SJSA1 (cell line): Measurements from ENCODE around the gene GRIK4. TPM values are rescaled to one million over a fixed set of nuclear protein-coding genes. Genes with fewer than 3 reads are reported as not detected.

Experiments used
- DNase-seq, 2 experiments: peaks; one replicate each; pipeline ENCODE4 v3.0.0-alpha.2; 2015 to 2020; ENCODE audit warnings: low spot score in 2 of 2, low read depth in 1 of 2
- H3K27ac ChIP-seq: fragments of 250-450 bp; sonication (Bioruptor Pico); 2 replicates; pipeline ENCODE4 v1.5.1; 2020; ENCODE audit warnings: mild to moderate bottlenecking, moderate library complexity
- H3K27me3 ChIP-seq: fragments of 250-450 bp; sonication (Bioruptor Pico); replicated peaks from 2 replicates; pipeline ENCODE4 v1.5.1; 2020; ENCODE audit warnings: mild to moderate bottlenecking, moderate library complexity
- H3K36me3 ChIP-seq: fragments of 250-450 bp; sonication (Bioruptor Pico); 2 replicates; pipeline ENCODE4 v1.5.1; 2020; ENCODE audit warnings: mild to moderate bottlenecking
- H3K4me1 ChIP-seq: fragments of 250-450 bp; sonication (Bioruptor Pico); replicated peaks from 2 replicates; pipeline ENCODE4 v1.6.1; 2021; ENCODE audit warnings: mild to moderate bottlenecking
- H3K4me3 ChIP-seq: fragments of 250-450 bp; sonication (Bioruptor Pico); 2 replicates; pipeline ENCODE4 v1.5.1; 2020; ENCODE audit warnings: mild to moderate bottlenecking
- H3K9me3 ChIP-seq: fragments of 250-450 bp; sonication (Bioruptor Pico); replicated peaks from 2 replicates; pipeline ENCODE4 v1.5.1; 2020; ENCODE audit warnings: mild to moderate bottlenecking
- total RNA-seq: library from RNA; depleted of rRNA; stranded (reverse); fragments of >200 nt; shearing (Covaris generic); gene quantifications from 2 replicates; pipeline ENCODE4 v1.2.3, GENCODE V29; 2014

Gene GRIK4
- total RNA-seq, 1 experiment from 2014 or later = not detected

GRCh38 chr11:120658071-120658423, 146.5 kb downstream of the GRIK4 start:
- Histone ChIP-seq H3K27me3 (no peaks in the 10 kb centered on the region), H3K4me1 (no peaks in the 10 kb centered on the region)
- no peak for DNase-seq

DNA sequence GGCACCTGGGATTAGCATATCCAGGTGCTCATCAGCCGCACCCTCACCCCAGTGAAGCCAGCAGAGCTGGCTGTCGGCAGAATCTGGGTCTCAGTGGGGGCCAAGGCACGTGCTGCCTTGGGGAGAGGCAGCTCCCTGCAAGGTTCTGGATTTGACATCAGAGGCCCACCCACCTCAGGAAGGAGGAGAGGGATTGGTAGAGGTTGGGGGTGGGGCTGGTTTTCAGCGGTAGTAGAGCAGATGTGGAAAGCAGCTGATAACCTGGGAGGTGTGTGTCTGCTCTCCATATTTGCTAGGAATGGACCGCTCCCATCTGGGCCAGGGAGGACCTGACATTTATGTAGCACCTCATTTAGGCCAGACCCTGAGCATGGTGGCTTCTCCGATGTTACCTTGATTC, 147.5 kb downstream of the GRIK4 start:
- H3K27ac ChIP-seq = no peak overlapping the region
- no peaks in the 10 kb centered on the region for H3K4me1 ChIP-seq
- no peaks in the 10 kb centered on the region for H3K36me3 ChIP-seq
- H3K9me3 ChIP-seq = no peaks in the 10 kb centered on the region
- no peaks in the 10 kb centered on the region for H3K27me3 ChIP-seq
- H3K4me3 ChIP-seq = no peak overlapping the region
- DNase-seq = no peak

More at GRCh38 chr11:120658071-120658423, 146.5 kb downstream of the GRIK4 start:
- Histone ChIP-seq H3K27ac (no peak overlapping the region), H3K36me3 (no peaks in the 10 kb centered on the region), H3K4me3 (no peak overlapping the region), H3K9me3 (no peaks in the 10 kb centered on the region)

DNA sequence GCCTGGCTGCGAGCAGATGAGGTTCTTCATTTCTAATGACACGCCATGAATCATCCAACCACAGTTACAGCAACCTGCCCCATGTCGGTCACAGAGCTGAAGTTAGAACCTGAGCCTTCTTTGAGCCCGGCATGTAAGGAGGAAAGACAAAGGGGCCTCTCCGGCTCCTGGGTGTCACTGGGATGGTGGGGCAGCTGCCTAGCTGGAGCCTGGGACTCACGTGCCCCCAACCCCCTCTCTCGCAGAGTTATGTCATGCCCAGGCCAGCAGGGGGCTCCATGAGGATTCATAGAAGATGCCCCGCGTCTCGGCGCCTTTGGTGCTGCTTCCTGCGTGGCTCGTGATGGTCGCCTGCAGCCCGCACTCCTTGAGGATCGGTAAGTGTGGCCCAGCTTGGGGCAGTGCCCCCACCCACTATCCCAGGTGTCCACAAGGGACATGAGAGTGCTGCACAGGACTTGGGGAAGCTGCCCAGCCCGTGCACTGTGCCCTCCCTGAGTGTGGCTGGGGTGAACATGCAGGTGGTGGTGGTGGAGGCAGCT, 148.5 kb downstream of the GRIK4 start:
- Histone ChIP-seq H3K27ac (no peak overlapping the region), H3K4me3 (no peak overlapping the region), H3K9me3 (no peaks in the 10 kb centered on the region), H3K4me1 (no peaks in the 10 kb centered on the region), H3K36me3 (no peaks in the 10 kb centered on the region), H3K27me3 (no peaks in the 10 kb centered on the region)
- DNase-seq = peak in 1 of 2 experiments; percentile 3

- Histone ChIP-seq H3K27me3 (no peaks in the 10 kb centered on the region), H3K27ac (no peak overlapping the region), H3K4me3 (no peak overlapping the region), H3K4me1 (no peaks in the 10 kb centered on the region), H3K9me3 (no peaks in the 10 kb centered on the region), H3K36me3 (no peaks in the 10 kb centered on the region)
- no peak for DNase-seq
These were observed 150.6 kb downstream of the GRIK4 start for GRCh38 chr11:120662071-120662676.

GRCh38 chr11:120663142-120663541, 151.6 kb downstream of the GRIK4 start:
- Histone ChIP-seq H3K4me3 (no peak overlapping the region), H3K27ac (no peak overlapping the region), H3K36me3 (no peaks in the 10 kb centered on the region), H3K4me1 (no peaks in the 10 kb centered on the region), H3K27me3 (no peaks in the 10 kb centered on the region), H3K9me3 (no peaks in the 10 kb centered on the region)
- DNase-seq = no peak

- Histone ChIP-seq H3K4me3 (no peak overlapping the region), H3K27ac (no peak overlapping the region), H3K27me3 (no peaks in the 10 kb centered on the region), H3K4me1 (no peaks in the 10 kb centered on the region), H3K36me3 (no peaks in the 10 kb centered on the region), H3K9me3 (no peaks in the 10 kb centered on the region)
- no peak for DNase-seq
These were observed 154.6 kb downstream of the GRIK4 start for GRCh38 chr11:120666121-120666639.

DNA sequence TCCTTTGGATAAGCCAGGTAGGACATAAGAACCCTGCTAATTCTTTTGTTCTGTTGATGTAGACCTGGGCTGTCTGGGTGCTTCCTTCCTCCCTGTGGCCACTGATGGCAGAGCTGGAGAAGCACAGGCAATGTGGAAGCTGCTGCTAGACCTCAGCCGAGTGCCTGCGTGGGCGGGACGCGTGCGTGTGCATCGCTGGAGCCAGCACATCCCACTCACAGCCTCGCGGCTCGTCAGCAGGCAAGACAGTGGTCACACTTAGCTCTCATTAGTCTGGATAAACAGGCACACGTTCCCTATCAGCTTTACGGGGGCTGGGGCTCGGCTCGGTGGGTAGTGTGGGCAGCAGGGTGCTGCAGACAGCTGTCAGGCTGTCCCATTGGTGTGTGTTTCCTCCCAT, 155.7 kb downstream of the GRIK4 start:
- H3K27me3 ChIP-seq = no peaks in the 10 kb centered on the region
- H3K9me3 ChIP-seq = no peaks in the 10 kb centered on the region
- no peak overlapping the region for H3K4me3 ChIP-seq
- H3K27ac ChIP-seq = no peak overlapping the region
- no peaks in the 10 kb centered on the region for H3K36me3 ChIP-seq
- H3K4me1 ChIP-seq = no peaks in the 10 kb centered on the region
- DNase-seq = no peak

DNA sequence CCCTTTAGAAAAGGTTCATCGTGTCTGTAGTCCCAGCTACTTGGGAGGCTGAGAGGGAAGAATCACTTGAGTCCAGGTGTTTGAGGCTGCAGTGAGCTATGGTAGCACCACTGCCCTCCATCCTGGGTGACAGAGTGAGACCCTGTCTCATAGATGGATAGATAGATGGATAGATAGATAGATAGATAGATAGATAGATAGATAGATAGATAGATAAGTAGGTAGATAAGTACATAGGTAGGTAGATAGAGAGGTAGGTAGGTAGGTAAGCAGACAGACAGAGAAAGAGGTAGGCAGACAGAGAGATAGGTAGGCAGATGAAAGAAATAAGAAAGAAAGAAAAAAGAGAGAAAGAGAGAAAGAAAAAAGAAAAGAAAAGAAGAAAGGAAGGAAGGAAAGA, 156.4 kb downstream of the GRIK4 start:
- Histone ChIP-seq H3K27ac (no peak overlapping the region), H3K27me3 (no peaks in the 10 kb centered on the region)

GRCh38 chr11:120668537-120668936, 157.0 kb downstream of the GRIK4 start:
- no peak overlapping the region for H3K27ac ChIP-seq
- H3K36me3 ChIP-seq = no peaks in the 10 kb centered on the region
- H3K4me1 ChIP-seq = no peaks in the 10 kb centered on the region
- no peak for DNase-seq
- H3K4me3 ChIP-seq = no peak overlapping the region
- H3K27me3 ChIP-seq = no peaks in the 10 kb centered on the region
- no peaks in the 10 kb centered on the region for H3K9me3 ChIP-seq

More for the DNA sequence above, 156.4 kb downstream of the GRIK4 start:
- DNase-seq = no peak
- H3K9me3 ChIP-seq = no peaks in the 10 kb centered on the region
- H3K36me3 ChIP-seq = no peaks in the 10 kb centered on the region
- no peaks in the 10 kb centered on the region for H3K4me1 ChIP-seq
- no peak overlapping the region for H3K4me3 ChIP-seq

- H3K36me3 ChIP-seq = no peaks in the 10 kb centered on the region
- no peak overlapping the region for H3K27ac ChIP-seq
- no peaks in the 10 kb centered on the region for H3K27me3 ChIP-seq
- no peaks in the 10 kb centered on the region for H3K4me1 ChIP-seq
- H3K9me3 ChIP-seq = no peaks in the 10 kb centered on the region
- peak in 1 of 2 experiments; percentile 29 for DNase-seq
- H3K4me3 ChIP-seq = no peak overlapping the region
These were observed 163.0 kb downstream of the GRIK4 start for GRCh38 chr11:120674542-120674941.

DNA sequence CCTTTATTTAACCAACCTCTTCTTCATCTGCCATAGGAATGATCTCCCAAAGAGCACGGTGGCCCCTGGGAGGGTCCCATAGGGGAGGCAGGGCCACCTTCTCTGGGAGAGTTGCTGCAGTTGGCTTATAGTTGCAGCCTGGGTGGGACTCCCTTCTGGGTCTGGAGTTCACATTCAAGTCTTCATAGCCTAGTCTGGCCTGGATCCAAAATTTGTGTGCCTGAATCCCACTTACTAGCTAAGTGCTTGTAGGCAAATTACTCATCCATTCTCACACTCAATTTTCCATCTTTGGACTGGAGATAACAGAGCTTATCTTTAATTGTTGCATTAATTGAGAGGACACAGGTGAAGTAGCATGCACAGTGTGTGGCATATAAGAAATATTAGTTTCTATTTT, 163.6 kb downstream of the GRIK4 start:
- Histone ChIP-seq H3K27me3 (no peaks in the 10 kb centered on the region), H3K4me3 (no peak overlapping the region), H3K4me1 (no peaks in the 10 kb centered on the region), H3K36me3 (no peaks in the 10 kb centered on the region), H3K9me3 (no peaks in the 10 kb centered on the region), H3K27ac (no peak overlapping the region)
- DNase-seq = no peak

DNA sequence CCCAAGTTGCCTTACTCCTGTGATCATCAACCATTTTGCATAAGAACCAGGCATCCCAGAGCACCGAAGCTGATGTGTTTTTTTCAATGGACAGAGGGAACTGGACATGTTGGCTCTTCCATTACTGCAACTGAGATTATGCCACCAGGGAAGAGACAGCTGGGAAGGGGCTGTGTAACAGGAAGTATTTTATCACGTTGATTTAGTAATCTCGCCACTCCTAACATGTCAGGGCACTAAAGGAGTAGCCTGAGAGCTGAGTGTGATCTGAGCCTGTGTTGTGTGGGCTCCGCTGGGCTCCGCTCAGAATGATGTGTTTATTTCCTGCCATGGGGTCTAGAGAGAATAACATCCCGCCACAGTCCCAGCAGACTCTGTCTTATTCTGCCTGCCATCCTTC, 165.4 kb downstream of the GRIK4 start:
- no peak overlapping the region for H3K27ac ChIP-seq
- H3K27me3 ChIP-seq = no peaks in the 10 kb centered on the region
- no peaks in the 10 kb centered on the region for H3K36me3 ChIP-seq

DNA sequence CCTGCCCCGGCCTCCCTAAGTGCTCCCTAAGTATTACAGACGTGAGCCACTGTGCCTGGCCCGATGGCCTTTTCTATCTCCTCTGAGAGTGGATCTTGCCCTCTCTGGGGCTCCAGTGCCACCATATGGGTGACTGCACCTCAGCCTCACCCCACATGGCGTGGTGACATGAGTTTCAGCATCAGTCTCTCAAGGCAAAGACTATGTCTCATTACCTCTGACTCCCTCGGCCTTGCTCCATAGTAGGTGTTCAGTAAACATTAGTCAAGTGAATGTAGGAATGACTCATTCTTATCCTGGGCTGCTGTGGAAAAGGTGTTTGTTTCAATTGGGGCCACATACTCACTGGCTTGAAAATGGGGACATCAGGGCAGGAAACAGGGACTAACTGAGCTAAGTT, 168.8 kb downstream of the GRIK4 start:
- no peak for DNase-seq
- H3K27ac ChIP-seq = no peak overlapping the region
- no peaks in the 10 kb centered on the region for H3K9me3 ChIP-seq
- H3K36me3 ChIP-seq = no peaks in the 10 kb centered on the region
- H3K4me3 ChIP-seq = no peak overlapping the region
- H3K4me1 ChIP-seq = no peaks in the 10 kb centered on the region
- no peaks in the 10 kb centered on the region for H3K27me3 ChIP-seq

More for the DNA sequence above, 165.4 kb downstream of the GRIK4 start:
- H3K9me3 ChIP-seq = no peaks in the 10 kb centered on the region
- H3K4me1 ChIP-seq = no peaks in the 10 kb centered on the region
- no peak overlapping the region for H3K4me3 ChIP-seq
- no peak for DNase-seq

DNA sequence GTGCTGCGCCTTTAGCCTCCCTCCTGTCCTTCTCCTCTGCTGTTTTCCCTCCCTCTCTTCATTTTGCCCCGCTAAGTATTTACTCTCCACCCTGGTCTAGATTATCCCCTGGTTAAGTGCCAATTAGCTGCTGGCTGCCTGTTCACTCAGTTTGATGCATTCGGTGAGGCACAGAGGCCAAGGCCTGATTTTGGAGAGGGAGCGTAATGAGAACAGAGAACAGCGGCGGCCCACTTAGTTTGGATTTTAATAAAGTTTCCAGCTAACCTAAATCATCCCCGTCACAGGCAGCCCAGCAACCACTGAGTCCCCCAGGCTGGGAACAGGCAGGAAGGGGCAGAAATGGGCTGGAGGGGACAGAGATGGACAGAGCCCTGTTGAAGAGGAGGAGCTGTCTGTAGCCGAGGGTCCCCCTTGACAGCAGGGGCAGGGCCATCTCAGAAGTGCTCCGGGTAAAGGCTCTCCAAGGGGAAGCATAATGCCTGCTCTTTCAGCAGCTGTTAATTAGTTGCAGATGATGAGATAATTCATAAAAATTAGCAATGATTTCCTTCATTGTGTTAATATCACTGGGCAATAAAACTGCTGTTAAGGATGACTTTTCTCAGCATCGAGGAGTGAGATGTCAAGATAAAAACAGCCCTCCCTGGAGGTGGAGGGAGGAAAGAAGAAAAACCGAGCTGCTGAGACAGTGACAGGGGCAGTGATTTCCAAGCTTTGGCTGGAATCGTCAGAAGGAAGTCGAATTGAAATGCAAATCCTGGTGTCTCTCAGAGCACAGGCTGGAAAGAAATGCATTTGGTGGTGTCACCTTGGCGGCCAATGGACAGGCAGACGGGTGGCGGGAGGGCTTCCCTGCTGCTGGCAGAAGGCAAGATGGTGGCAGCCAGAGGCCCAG, 170.1 kb downstream of the GRIK4 start:
- H3K4me1 ChIP-seq = no peaks in the 10 kb centered on the region
- no peak overlapping the region for H3K27ac ChIP-seq
- H3K27me3 ChIP-seq = no peaks in the 10 kb centered on the region
- DNase-seq = no peak
- H3K9me3 ChIP-seq = no peaks in the 10 kb centered on the region
- no peak overlapping the region for H3K4me3 ChIP-seq
- no peaks in the 10 kb centered on the region for H3K36me3 ChIP-seq
